GM12878 (cell line): Measurements from ENCODE around the gene PUS7. TPM values are rescaled to one million over a fixed set of nuclear protein-coding genes. Genes with fewer than 3 reads are reported as not detected.

ENCODE experiments used
- ATAC-seq: fragments of 200-7000 bp; cut with Tn5 transposase; 3 replicates; pipeline ENCODE4 v1.9.1; 2020; ENCODE audit warnings: mild to moderate bottlenecking, moderate library complexity
- BruUV-seq: library from RNA; stranded (reverse); fragments of 400-500 nt; replicated peaks from 2 replicates; lab custom pipeline; 2021; lab: Mats Ljungman, UMichigan
- CTCF ChIA-PET: fragments of 300-600 bp; sonication (Branson Sonifier 250); formaldehyde crosslinking; extraction: SDS; loops from one replicate; lab custom pipeline; 2021; ENCODE audit warnings: inconsistent platforms; lab: Yijun Ruan, JAX
- POLR2A ChIA-PET: fragments of 350-600 bp; formaldehyde crosslinking; extraction: SDS; loops from one replicate; lab custom pipeline; 2021; ENCODE audit warnings: inconsistent platforms; lab: Charles Lee
- RAD21 ChIA-PET: fragments of 300-600 bp; sonication (Branson Sonifier 250); formaldehyde crosslinking; loops from one replicate; lab custom pipeline; 2023; ENCODE audit warnings: antibody characterized with exemption; ENCODE audit not compliant: unreplicated experiment; lab: Charles Lee
- SMC1A ChIA-PET: fragments of 300-600 bp; sonication (Branson Sonifier 250); formaldehyde crosslinking; loops from one replicate; lab custom pipeline; 2023; ENCODE audit not compliant: unreplicated experiment, uncharacterized antibody; lab: Charles Lee
- DNase-seq: peaks from one replicate; pipeline ENCODE4 v3.0.0-alpha.2; 2011; ENCODE audit warnings: low read depth, low spot score
- FAIRE-seq: peaks from 3 replicates; lab custom pipeline; 2011; peaks lifted over from hg19 to GRCh38; lab: Jason Lieb, UNC
- H2AFZ ChIP-seq: 2 replicates; pipeline ENCODE4 v1.6.0; 2011; ENCODE audit warnings: low read depth, low read length, control low read depth; ENCODE audit not compliant: control insufficient read depth
- H3K27ac ChIP-seq: 2 replicates; pipeline ENCODE4 v1.5.1; 2011; ENCODE audit warnings: control low read depth; ENCODE audit not compliant: control insufficient read depth, insufficient read depth
- H3K27me3 ChIP-seq, 2 experiments: replicated peaks in 1 of 2; 2 replicates each; pipeline versions ENCODE4 v1.6.0 to v1.6.1; 2011; ENCODE audit warnings: low read length in 1 of 2; ENCODE audit not compliant: control insufficient read depth in 2 of 2, insufficient read depth in 2 of 2
- H3K36me3 ChIP-seq, 2 experiments: 2 replicates each; pipeline ENCODE4 v1.5.1; 2011; ENCODE audit warnings: low read length in 1 of 2; ENCODE audit not compliant: control insufficient read depth in 2 of 2, insufficient read depth in 2 of 2
- H3K4me1 ChIP-seq: 2 replicates; pipeline ENCODE4 v1.6.1; 2011; ENCODE audit warnings: mild to moderate bottlenecking, low read length, moderate library complexity, mixed read lengths; ENCODE audit not compliant: control insufficient read depth, insufficient read depth
- H3K4me2 ChIP-seq: 2 replicates; pipeline ENCODE4 v1.6.0; 2011; ENCODE audit warnings: control low read depth; ENCODE audit not compliant: control insufficient read depth, insufficient read depth
- H3K4me3 ChIP-seq: fragments of 200-600 bp; sonication (generic); 2 replicates; pipeline ENCODE4 v1.5.1; 2016
- H3K79me2 ChIP-seq: 2 replicates; pipeline ENCODE4 v1.6.0; 2011; ENCODE audit warnings: low read length; ENCODE audit not compliant: control insufficient read depth, insufficient read depth
- H3K9ac ChIP-seq: 2 replicates; pipeline ENCODE4 v1.8.0; 2011; ENCODE audit warnings: low read length, control low read depth, mixed read lengths; ENCODE audit not compliant: control insufficient read depth, insufficient read depth
- H3K9me3 ChIP-seq: replicated peaks from 3 replicates; pipeline ENCODE4 v1.5.1; 2011; ENCODE audit warnings: mild to moderate bottlenecking, low read length; ENCODE audit not compliant: control insufficient read depth, insufficient read depth
- H4K20me1 ChIP-seq: 2 replicates; pipeline ENCODE4 v1.6.0; 2011; ENCODE audit not compliant: control insufficient read depth, insufficient read depth
- FOXK2 ChIP-seq: fragments of 450-650 bp; IDR thresholded peaks from 2 replicates; pipeline ENCODE4 v1.6.1; 2017; ENCODE audit warnings: mild to moderate bottlenecking, moderate library complexity
- LARP7 ChIP-seq: fragments of 450-650 bp; IDR thresholded peaks from 2 replicates; pipeline ENCODE4 v1.6.1; 2017; ENCODE audit warnings: mild to moderate bottlenecking
- NR2F1 ChIP-seq: fragments of 450-650 bp; conservative IDR thresholded peaks from 2 replicates; pipeline ENCODE4 v1.6.1; 2017; ENCODE audit warnings: mild to moderate bottlenecking
- SPI1 ChIP-seq: IDR thresholded peaks from 2 replicates; pipeline ENCODE4 v1.6.1; 2011; ENCODE audit warnings: low read depth, mild to moderate bottlenecking, low read length, moderate library complexity, borderline replicate concordance; ENCODE audit not compliant: insufficient read depth
- TARDBP ChIP-seq: IDR thresholded peaks from 2 replicates; pipeline ENCODE4 v1.6.1; 2016; ENCODE audit warnings: borderline replicate concordance
- TCF3 ChIP-seq: IDR thresholded peaks from 2 replicates; pipeline ENCODE4 v1.6.1; 2012; ENCODE audit warnings: low read depth, mild to moderate bottlenecking, low read length, borderline replicate concordance; ENCODE audit not compliant: insufficient read depth
- WGBS: methylation state at CpG from one replicate; pipeline ENCODE4 v1.1.6; 2016; ENCODE audit warnings: low lambda C conversion rate; ENCODE audit not compliant: insufficient replicate concordance, insufficient coverage; ENCODE audit errors: missing lambda C conversion rate; 5-methylcytosine and 5-hydroxymethylcytosine counted together
- in situ Hi-C: fragments of 300-500 bp; cut with MboI; formaldehyde crosslinking; loops from 9 replicates; pipeline ENCODE4 v1.14.3; 2018; ENCODE audit warnings: mixed read lengths
- intact Hi-C: fragments of 100-400 bp; cut with micrococcal nuclease; formaldehyde crosslinking; loops from one replicate; pipeline ENCODE4 v1.14.2; 2022; ENCODE audit not compliant: unreplicated experiment
- polyA plus RNA-seq, 11 experiments: library from polyadenylated mRNA; depleted of rRNA in 4 of 11; unstranded in 6 of 11; stranded (reverse) in 5 of 11; fragments of >200 nt; fragmentation: Nextera tagmentation in 4 of 11; fragmentation: Illumina TruSeq in 1 of 11; extraction: Ambion mirVana in 4 of 11; extraction: Trizol in 1 of 11; gene quantifications; 1 replicate in 1 of 11; 2 replicates in 10 of 11; pipeline versions ENCODE4 v1.2.1 to v1.2.3, GENCODE V29; 2011 to 2016; ENCODE audit warnings: inconsistent platforms in 2 of 11, missing spikeins in 2 of 11, low read depth in 1 of 11
- total RNA-seq, 4 experiments: library from RNA; depleted of rRNA in 3 of 4; stranded (reverse); fragments of >200 nt in 3 of 4; fragmentation: Illumina TruSeq in 1 of 4; extraction: Trizol in 1 of 4; gene quantifications; 2 replicates each; pipeline versions ENCODE4 v1.2.1 to v1.2.3, GENCODE V29; 2013 to 2021
- TF ChIP-seq, protein P1 (sequence below): IDR thresholded peaks from 2 replicates; pipeline ENCODE4 v1.6.1; 2012; ENCODE audit warnings: improper control_type of control experiment, low read depth, low read length; ENCODE audit not compliant: insufficient replicate concordance
- TF ChIP-seq, protein P2 (sequence below): fragments of 450-650 bp; IDR thresholded peaks from 2 replicates; pipeline ENCODE4 v1.6.1; 2016; ENCODE audit warnings: mild to moderate bottlenecking
- TF ChIP-seq, protein P3 (sequence below): IDR thresholded peaks from 2 replicates; pipeline ENCODE4 v1.6.1; 2012; ENCODE audit warnings: low read depth, low read length, improper control_type of control experiment

The PUS7 gene
- total and polyA plus RNA-seq, 10 of the 15 experiments (the other 5 are each of a cell fraction or from before 2014, with no cell fraction given) = 5.6 to 28.5 (median 22.4) TPM

DNA sequence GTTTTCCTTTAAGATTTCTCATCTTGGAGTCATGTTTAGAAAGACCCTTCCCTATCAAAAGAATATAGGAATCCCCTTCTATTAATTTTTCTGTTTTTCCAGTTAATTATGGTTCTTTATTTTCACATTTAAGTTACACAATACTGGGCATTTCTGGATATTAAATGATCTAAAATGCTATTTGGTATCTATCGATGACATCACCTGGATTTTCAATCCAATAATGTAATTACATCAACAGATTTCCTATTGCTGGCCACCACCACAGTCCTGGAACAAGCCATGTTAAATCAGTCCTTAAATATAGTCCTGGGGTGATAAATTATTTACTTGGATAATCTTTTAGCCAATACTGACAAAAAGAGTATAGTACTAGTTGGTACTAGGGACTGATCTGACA, 48.0 kb downstream of the PUS7 start:
- ATAC-seq (no peak), DNase-seq (no peak), FAIRE-seq (no peak)
- no peaks in the 10 kb centered on the region; a peak in 1 of 4 replicates for H3K36me3 ChIP-seq
- RAD21 ChIA-PET = no interaction called here
- SMC1A ChIA-PET = no interaction called here
- H3K27ac ChIP-seq = no peak overlapping the region
- no peaks in the 10 kb centered on the region for H4K20me1 ChIP-seq
- no peak overlapping the region for H3K9ac ChIP-seq
- POLR2A ChIA-PET = no interaction called here
- in situ Hi-C loops = no loop called here
- no TSS peak for BruUV-seq
- CTCF ChIA-PET = no interaction called here
- H3K4me2 ChIP-seq = no peak overlapping the region
- H3K4me1 ChIP-seq = no peaks in the 10 kb centered on the region
- TF ChIP-seq, protein P1, sequence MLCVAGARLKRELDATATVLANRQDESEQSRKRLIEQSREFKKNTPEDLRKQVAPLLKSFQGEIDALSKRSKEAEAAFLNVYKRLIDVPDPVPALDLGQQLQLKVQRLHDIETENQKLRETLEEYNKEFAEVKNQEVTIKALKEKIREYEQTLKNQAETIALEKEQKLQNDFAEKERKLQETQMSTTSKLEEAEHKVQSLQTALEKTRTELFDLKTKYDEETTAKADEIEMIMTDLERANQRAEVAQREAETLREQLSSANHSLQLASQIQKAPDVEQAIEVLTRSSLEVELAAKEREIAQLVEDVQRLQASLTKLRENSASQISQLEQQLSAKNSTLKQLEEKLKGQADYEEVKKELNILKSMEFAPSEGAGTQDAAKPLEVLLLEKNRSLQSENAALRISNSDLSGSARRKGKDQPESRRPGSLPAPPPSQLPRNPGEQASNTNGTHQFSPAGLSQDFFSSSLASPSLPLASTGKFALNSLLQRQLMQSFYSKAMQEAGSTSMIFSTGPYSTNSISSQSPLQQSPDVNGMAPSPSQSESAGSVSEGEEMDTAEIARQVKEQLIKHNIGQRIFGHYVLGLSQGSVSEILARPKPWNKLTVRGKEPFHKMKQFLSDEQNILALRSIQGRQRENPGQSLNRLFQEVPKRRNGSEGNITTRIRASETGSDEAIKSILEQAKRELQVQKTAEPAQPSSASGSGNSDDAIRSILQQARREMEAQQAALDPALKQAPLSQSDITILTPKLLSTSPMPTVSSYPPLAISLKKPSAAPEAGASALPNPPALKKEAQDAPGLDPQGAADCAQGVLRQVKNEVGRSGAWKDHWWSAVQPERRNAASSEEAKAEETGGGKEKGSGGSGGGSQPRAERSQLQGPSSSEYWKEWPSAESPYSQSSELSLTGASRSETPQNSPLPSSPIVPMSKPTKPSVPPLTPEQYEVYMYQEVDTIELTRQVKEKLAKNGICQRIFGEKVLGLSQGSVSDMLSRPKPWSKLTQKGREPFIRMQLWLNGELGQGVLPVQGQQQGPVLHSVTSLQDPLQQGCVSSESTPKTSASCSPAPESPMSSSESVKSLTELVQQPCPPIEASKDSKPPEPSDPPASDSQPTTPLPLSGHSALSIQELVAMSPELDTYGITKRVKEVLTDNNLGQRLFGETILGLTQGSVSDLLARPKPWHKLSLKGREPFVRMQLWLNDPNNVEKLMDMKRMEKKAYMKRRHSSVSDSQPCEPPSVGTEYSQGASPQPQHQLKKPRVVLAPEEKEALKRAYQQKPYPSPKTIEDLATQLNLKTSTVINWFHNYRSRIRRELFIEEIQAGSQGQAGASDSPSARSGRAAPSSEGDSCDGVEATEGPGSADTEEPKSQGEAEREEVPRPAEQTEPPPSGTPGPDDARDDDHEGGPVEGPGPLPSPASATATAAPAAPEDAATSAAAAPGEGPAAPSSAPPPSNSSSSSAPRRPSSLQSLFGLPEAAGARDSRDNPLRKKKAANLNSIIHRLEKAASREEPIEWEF = no peak
- TF ChIP-seq TARDBP = no peak
- no peak for TF ChIP-seq NR2F1
- TF ChIP-seq TCF3 = no peak
- no peak for TF ChIP-seq LARP7
- TF ChIP-seq SPI1 = no peak
- TF ChIP-seq, protein P2, sequence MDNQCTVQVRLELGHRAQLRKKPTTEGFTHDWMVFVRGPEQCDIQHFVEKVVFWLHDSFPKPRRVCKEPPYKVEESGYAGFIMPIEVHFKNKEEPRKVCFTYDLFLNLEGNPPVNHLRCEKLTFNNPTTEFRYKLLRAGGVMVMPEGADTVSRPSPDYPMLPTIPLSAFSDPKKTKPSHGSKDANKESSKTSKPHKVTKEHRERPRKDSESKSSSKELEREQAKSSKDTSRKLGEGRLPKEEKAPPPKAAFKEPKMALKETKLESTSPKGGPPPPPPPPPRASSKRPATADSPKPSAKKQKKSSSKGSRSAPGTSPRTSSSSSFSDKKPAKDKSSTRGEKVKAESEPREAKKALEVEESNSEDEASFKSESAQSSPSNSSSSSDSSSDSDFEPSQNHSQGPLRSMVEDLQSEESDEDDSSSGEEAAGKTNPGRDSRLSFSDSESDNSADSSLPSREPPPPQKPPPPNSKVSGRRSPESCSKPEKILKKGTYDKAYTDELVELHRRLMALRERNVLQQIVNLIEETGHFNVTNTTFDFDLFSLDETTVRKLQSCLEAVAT = no peak
- no peak for TF ChIP-seq FOXK2
- TF ChIP-seq, protein P3, sequence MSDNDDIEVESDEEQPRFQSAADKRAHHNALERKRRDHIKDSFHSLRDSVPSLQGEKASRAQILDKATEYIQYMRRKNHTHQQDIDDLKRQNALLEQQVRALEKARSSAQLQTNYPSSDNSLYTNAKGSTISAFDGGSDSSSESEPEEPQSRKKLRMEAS = no peak
- no peak overlapping the region for H2AFZ ChIP-seq
- intact Hi-C loops = no loop called here
- no peaks in the 10 kb centered on the region for H3K79me2 ChIP-seq
- H3K9me3 ChIP-seq = no peaks in the 10 kb centered on the region
- no peak overlapping the region for H3K4me3 ChIP-seq
- no peaks in the 10 kb centered on the region for H3K27me3 ChIP-seq
- 100% methylated on average over 1 of the region's 1 CpG for WGBS
